Measurements from ENCODE around the gene APOC1.

DNA sequence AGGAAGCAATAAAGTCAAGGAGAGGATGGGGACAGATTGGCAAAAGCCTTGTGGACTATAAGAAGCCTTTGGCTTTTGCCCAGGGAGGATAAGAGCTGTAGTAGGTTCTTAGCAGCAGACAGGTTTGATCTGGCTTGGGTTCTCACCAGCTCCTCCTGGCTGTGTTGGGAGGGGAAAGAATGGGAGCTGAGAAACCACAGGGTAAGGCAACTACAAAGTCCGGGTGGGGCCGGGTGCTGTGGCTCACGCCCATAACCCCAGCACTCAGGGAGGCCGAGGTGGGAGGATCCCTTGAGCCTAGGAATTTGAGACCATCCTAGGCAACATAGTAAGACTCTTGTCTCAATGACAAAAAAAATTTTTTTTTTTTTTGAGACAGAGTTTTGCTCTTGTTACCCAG is 47.7 kb upstream of the APOC1 start:
- TF ChIP-seq SNAI2 (CRISPR knock-in tag; IDR thresholded peaks at IDR 0.05): no peak
- no peak for TF ChIP-seq RARB (CRISPR knock-in tag; IDR thresholded peaks at IDR 0.05)
- no peak for TF ChIP-seq ISL1 (CRISPR knock-in tag; IDR thresholded peaks at IDR 0.05)
- TF ChIP-seq CSRNP3 (CRISPR knock-in tag; IDR thresholded peaks at IDR 0.05): no peak
- TF ChIP-seq ZC3H10 (CRISPR knock-in tag; IDR thresholded peaks at IDR 0.05): no peak
- TF ChIP-seq, protein P1, sequence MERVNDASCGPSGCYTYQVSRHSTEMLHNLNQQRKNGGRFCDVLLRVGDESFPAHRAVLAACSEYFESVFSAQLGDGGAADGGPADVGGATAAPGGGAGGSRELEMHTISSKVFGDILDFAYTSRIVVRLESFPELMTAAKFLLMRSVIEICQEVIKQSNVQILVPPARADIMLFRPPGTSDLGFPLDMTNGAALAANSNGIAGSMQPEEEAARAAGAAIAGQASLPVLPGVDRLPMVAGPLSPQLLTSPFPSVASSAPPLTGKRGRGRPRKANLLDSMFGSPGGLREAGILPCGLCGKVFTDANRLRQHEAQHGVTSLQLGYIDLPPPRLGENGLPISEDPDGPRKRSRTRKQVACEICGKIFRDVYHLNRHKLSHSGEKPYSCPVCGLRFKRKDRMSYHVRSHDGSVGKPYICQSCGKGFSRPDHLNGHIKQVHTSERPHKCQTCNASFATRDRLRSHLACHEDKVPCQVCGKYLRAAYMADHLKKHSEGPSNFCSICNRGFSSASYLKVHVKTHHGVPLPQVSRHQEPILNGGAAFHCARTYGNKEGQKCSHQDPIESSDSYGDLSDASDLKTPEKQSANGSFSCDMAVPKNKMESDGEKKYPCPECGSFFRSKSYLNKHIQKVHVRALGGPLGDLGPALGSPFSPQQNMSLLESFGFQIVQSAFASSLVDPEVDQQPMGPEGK (CRISPR knock-in tag; IDR thresholded peaks at IDR 0.05; ENCODE audit: borderline replicate concordance): no peak
- TF ChIP-seq ZNF565 (CRISPR knock-in tag; conservative IDR thresholded peaks at IDR 0.05; ENCODE audit: low read depth): no peak
